Stimulated activated CD4-positive, alpha-beta T cell treated with anti-CD3 and anti-CD28 coated beads, TNF-alpha, amount 100 ng/mL, for 48 hours (primary cell): ENCODE results near the gene FETUB.
"Not testable (repeated sequence)": the region's sequence is repeated elsewhere in the genome, so short reads cannot be mapped to it uniquely, and the experiment has no call there.

Source experiments
- DNase-seq, 3 donors: peaks; one replicate each; pipeline ENCODE4 v3.0.0-alpha.2; 2020; ENCODE audit warnings: low read depth in 3 of 3

FETUB gene

DNA sequence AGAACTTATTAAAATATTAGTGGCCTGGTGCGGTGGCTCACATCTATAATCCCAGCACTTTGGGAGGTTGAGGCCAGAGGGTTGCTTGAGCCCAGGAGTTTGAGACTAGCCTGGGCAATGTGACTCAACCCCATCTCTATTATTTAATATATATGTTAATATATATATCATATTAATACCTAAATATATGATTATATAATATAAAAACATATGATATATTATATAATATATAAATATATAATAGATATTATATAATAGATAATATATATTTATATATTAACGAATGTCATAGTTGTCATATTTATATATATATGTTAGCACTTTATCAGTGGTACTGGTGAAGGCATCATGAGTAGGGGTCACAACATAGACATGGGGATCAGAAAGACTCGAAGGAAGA, 30.9 kb downstream of the FETUB start:
- DNase-seq = no peak

DNA sequence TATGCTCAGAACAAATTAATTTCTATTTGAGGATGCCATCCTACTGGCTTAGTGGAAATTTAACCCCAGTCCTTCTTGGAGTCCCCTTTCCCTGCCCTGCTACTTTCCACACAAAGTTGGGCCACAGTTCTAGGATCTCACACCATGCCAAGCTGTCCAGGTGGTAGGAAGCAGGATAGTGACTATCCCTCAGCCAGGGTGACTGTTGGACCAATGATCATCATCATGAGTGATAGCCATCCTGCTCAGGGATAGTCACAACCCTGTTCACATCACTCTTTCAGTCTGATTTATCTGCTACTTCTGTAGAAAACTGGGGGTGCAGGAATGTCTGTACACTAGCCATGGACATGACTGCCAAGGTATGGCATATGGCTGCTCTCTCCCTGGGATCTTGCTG, 38.4 kb downstream of the FETUB start:
- DNase-seq = no peak

DNA sequence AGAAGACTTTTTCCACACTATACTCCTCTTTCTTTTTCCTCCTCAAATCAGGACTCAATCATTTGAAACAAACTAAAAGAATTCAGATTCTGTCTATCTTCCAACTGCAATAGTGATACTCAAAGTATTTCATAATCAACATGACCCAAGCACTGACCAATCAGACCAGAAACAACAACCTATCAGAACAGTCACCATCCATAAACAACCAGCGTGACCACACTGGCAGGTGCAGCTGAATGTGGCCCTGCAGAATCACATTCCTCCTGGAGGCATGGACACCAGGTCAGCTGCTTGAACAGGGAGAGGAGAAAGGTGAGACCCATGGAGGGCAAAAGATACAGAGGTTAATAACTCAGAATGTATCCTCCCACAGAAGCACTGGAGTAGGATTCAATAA, 39.0 kb downstream of the FETUB start:
- DNase-seq = no peak

DNA sequence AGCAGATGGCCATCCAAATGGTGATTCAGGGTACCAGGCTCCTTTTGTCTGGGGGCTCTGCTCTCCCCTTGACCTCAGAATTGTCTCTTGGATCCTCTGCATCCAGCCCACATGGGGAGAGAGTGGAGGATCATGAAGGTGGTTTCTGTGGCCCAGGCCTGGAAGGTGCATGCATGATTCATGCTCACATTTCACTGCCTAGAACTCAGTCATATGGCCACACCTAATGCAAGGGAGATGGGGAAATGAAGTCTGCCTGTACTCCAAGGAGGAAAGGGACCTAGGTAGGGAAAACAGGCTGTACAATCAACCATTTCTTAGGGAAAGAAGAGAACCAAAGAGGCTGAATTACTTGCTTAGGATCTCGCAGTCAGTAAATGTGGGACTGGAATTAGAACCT, 40.7 kb downstream of the FETUB start:
- DNase-seq = no peak

DNA sequence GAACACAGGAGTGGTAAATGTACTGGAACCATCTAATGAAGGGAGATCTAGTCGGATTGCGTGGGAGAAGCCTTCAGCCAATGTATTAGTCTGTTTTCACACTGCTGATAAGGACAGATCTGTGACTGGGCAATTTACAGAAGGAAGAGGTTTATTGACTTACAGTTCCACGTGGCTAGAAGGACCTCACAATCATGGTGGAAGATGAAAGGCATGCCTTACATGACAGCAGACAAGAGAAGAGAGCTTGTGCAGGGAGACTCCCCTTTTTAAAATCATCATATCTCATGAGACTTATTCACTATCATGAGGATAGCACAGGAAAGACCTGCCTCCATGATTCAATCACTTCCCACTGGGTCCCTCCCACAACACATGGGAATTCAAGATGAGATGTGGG, 42.6 kb downstream of the FETUB start:
- DNase-seq = no peak

DNA sequence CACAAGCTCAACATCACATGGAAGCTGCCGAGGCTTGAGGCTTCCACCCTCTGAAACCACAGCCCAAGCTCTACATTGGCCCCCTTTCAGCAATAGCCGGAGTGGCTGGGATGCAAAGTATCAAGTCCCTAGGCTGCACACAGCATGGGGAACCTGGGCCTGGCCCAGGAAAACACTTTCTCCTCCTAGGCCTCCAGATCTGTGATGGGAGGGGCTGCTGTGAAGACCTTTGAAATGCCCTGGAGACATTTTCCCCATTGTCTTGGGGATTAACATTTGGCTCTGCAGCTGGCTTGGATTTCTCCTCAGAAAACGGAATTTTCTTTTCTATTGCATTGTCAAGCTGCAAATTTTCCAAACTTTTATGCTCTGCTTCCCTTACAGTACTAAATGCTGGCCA, 43.8 kb downstream of the FETUB start:
- DNase-seq = no peak

DNA sequence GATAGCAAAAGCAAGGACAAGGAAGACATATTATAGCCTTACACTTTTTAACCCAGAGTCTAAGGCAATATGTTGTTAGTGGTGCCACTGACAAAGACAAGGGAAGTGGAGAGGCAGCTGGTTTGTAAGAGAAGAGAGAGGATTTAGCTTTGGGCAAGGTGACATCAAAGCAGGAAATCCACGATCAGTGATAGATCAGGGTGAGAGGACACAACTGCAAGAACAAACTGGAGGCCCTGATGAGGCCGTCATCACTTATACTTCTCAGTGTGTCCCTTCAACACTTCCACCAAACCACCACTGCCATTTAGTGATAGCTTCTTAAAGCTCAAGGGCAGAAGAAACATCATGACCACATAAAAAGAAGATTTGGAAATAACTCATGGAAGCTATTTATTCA, 46.3 kb downstream of the FETUB start:
- DNase-seq = not testable (repeated sequence)

DNA sequence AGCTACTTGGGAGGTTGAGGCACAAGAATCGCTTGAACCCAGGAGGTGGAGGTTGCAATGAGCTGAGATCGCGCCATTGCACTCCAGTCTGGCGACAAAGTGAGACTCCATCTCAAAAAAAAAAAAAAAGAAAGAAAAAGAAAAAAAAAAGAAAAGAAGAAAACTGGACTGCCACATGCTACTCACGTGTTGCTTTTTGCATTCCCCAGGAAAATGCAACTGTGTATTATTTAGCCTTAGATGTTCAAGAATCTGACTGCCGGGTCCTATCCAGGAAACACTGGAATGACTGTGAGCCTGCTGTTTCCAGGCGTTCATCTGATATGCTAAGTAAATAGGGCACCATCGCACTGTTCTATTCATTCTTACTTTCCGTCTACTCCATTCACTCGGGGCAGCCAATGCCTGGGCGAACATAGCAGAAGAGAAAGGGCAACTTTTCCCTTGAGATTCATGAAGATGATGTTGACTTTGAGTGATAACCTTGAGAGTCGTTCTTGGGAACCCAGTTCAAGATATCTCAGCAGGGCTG, 47.0 kb downstream of the FETUB start:
- DNase-seq = no peak

DNA sequence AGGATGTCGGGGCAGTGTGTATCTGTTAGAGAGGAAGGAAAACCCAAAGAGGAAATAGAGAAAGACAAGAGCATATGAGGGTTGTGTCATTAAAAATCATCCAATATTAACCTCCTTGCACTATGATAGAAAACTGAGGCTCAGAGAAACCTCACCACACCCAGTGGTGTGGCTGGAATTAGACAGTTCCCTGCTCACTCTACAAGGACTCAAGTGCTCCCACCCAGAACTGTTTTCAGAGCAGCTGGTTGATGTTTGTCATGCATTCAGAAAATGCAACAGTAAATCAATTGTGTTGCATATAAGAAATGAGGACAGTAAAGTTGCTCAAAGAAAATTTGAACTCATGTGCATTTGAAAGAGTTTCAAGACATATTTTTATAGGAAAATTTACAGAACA, 50.1 kb downstream of the FETUB start:
- not testable (repeated sequence) for DNase-seq

DNA sequence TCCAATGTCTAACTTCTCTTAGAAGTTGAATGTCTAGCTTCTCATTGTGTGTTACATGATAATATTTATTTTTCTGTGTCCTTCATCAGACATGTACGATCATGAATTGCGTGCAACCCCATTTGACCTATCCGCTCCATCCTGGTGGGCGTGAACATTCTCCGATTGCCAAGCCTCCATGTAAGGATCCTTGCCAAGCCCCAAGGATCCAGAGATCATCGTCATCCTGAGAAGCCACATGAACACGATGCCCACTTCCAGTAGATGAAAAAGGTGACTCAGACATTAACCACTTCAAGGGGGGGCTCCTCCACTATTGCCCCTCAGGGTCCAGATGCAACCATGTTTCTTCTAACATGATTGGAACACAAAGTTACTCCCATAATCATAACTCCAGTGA, 51.5 kb downstream of the FETUB start:
- DNase-seq = no peak

DNA sequence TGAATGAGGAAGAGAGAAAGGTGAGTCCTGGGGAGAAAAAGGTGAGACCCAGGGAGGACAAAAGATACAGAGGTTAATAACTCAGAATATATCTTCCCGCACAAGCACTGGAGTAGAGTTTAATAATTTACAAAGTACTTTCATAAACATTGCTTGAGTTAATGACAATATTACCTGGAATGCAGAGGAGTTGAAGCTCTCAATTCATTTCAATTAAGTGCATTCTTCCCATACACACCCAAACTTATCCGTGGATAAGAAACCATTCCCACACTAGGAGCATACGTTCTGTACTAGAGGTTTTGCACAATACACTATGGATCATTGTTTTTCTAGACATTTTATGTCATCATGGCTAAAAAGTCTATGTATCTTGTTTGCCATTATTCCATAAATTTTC, 53.6 kb downstream of the FETUB start:
- no peak for DNase-seq

DNA sequence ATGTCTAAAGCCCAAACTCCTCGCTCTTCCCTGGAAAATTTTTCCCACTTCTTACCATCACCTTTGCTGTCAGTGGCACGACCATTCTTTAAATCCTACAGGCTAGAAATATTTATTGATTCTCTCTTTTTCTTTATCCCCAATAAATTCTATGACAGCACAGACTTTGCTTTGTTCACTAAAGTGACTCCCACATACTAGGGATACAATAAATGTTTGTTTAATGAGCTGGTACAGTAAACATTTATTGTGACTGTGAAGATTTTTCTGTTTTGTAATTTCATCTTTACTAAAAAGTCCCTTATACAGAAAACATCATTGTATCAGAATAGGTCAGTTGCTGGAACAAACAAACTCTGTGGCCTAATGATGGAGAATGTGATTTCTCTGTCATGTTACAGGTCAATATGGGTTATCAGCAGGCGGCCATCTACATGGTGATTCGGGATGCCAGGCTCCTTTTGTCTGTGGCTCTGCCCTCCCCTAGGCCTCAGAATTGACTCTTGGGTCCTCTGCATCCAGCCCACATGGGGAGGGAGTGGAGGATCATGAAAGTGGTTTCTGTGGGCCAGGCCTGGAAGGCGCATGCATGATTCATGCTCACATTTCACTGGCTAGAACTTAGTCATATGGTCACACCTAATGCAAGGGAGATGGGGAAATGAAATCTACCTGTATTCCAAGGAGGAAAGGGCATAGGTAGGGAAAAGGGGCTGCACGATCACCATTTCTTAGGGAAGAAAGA, 54.3 kb downstream of the FETUB start:
- DNase-seq = no peak

DNA sequence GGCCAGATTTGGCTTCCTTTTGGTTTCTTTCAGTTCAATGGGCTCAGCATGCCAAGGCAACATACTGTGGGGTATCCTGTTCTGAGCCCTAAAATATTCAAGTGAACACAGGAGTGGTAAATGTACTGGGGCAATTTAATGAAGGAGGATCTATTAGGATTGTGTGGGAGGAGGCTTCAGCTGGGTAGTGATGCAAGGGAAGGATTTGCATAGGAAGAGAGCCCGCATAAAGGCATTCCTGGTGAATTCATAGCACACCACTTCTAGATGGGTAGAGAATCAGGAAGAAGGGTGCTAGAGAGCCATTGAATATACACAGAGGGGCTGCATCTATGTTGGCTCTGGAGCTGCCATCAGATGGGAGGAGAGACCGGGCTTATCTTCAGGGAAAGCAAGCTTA, 56.3 kb downstream of the FETUB start:
- DNase-seq = no peak

DNA sequence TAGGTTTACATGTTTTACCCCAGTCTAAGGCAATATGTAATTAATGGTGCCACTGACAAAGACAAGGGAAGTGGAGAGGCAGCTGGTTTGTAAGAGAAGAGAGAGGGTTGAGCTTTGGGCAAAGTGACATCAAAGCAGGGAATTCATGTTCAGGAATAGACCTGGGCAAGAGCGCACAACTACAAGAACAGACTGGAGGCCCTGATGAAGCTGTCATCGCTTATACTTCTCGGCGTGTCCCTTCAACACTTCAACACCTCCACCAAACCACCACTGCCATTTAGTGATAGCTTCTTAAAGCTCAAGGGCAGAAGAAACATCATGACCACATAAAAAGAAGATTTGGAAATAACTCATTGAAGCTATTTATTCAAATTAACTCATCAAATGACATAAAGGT, 57.3 kb downstream of the FETUB start:
- DNase-seq = no peak

DNA sequence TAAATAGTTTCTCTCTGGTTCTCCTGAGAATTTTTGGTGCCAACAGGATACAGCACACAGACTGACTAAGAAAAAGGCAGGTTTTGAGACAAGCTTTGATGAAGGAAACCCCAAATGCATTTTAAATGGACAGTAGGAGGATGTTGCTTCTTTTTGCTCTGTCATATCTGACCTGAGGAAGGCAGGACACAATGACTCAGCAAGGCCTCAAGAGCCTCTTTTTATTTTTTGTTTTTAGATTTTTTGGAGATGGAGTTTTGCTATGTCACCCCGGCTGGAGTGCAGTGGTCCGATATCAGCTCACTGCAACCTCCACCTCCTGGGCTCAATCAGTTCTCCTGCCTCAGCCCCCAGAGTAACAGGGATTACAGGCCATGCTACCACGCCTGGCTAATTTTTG, 60.1 kb downstream of the FETUB start:
- no peak for DNase-seq

DNA sequence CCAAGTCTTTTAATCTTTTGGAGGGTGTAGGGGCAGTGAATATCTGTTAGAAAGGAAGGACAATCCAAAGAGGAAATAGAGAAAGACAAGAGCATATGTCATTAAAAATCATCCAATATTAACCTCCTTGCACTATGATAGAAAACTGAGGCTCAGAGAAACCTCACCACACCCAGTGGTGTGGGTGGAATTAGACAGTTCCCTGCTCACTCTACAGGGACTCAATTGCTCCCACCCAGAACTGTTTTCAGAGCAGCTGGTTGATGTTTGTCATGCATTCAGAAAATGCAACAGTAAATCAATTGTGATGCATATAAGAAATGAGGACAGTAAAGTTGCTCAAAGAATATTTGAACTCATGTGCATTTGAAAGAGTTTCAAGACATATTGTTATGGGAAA, 62.3 kb downstream of the FETUB start:
- DNase-seq = not testable (repeated sequence)
